Liver (tissue), 3 donors: ENCODE data around the gene CELSR2.

Experiments used
- FOXA1 ChIP-seq: IDR thresholded peaks from 2 replicates; pipeline ENCODE4 v1.6.1; 2016; ENCODE audit warnings: antibody characterized with exemption
- GABPA ChIP-seq, 2 donors: IDR thresholded peaks in 1 of 2; conservative IDR thresholded peaks in 1 of 2; 2 replicates each; pipeline ENCODE4 v1.6.1; 2016; ENCODE audit warnings: antibody characterized with exemption in 2 of 2, mild to moderate bottlenecking in 1 of 2, moderate library complexity in 1 of 2
- JUND ChIP-seq, 2 donors: IDR thresholded peaks; 2 replicates each; pipeline ENCODE4 v1.6.1; 2016; ENCODE audit warnings: antibody characterized with exemption in 2 of 2
- MAX ChIP-seq: IDR thresholded peaks from 2 replicates; pipeline ENCODE4 v1.6.1; 2016; ENCODE audit warnings: antibody characterized with exemption
- SP1 ChIP-seq: IDR thresholded peaks from 2 replicates; pipeline ENCODE4 v1.6.1; 2018; ENCODE audit warnings: antibody characterized with exemption, mild to moderate bottlenecking
- ZBTB33 ChIP-seq: IDR thresholded peaks from 2 replicates; pipeline ENCODE4 v1.6.1; 2016; ENCODE audit warnings: antibody characterized with exemption
- TF ChIP-seq, protein P1 (sequence below): fragments of 150-350 bp; IDR thresholded peaks from 2 replicates; pipeline ENCODE4 v1.5.1; 2017; ENCODE audit warnings: improper control_type of control experiment, low read depth, low read length; ENCODE audit not compliant: missing input control
- donor health status: healthy.
- donor health status: healthy.

DNA sequence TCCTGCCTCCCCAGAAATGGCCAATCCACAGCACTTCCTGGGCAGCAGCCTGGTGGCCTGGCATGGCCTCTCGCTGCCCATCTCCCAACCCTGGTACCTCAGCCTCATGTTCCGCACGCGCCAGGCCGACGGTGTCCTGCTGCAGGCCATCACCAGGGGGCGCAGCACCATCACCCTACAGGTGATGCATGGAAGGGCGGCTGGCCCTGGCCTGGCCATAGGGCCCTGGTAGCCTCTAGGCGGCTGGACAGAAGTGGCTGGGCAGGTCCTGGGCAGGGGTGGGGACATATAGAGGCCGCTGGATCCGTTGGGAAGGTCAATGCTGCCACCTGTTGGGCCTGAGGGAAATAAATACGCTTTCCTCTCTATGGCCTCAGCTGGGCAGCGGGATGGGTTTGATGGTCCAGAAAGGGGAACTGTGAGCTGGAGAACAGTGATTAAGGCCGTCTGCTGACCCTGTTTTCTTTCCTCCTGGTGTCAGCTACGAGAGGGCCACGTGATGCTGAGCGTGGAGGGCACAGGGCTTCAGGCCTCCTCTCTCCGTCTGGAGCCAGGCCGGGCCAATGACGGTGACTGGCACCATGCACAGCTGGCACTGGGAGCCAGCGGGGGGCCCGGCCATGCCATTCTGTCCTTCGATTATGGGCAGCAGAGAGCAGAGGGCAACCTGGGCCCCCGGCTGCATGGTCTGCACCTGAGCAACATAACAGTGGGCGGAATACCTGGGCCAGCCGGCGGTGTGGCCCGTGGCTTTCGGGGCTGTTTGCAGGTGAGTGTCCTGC is 14.4 kb downstream of the CELSR2 start:
- TF ChIP-seq, protein P1, sequence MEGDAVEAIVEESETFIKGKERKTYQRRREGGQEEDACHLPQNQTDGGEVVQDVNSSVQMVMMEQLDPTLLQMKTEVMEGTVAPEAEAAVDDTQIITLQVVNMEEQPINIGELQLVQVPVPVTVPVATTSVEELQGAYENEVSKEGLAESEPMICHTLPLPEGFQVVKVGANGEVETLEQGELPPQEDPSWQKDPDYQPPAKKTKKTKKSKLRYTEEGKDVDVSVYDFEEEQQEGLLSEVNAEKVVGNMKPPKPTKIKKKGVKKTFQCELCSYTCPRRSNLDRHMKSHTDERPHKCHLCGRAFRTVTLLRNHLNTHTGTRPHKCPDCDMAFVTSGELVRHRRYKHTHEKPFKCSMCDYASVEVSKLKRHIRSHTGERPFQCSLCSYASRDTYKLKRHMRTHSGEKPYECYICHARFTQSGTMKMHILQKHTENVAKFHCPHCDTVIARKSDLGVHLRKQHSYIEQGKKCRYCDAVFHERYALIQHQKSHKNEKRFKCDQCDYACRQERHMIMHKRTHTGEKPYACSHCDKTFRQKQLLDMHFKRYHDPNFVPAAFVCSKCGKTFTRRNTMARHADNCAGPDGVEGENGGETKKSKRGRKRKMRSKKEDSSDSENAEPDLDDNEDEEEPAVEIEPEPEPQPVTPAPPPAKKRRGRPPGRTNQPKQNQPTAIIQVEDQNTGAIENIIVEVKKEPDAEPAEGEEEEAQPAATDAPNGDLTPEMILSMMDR, result peak; percentile 100
- TF ChIP-seq FOXA1, result no peak
- peak; percentile 53 for TF ChIP-seq SP1
- TF ChIP-seq GABPA (IDR thresholded peaks at IDR 0.05 in 1 of 2, conservative IDR thresholded peaks at IDR 0.05 in 1 of 2), result no peak
- TF ChIP-seq JUND (IDR thresholded peaks at IDR 0.05), result no peak
- TF ChIP-seq MAX, result no peak
- no peak for TF ChIP-seq ZBTB33
